HEK293 (cell line): ENCODE results near the gene ZBTB4.

Source experiments
- AEBP2 ChIP-seq: fragments of 450-650 bp; formaldehyde crosslinking; IDR thresholded peaks from 2 replicates; pipeline ENCODE4 v1.5.1; 2016; ENCODE audit warnings: missing biosample characterization, missing genetic modification characterization, borderline replicate concordance
- BCL11A ChIP-seq: fragments of 450-650 bp; formaldehyde crosslinking; IDR thresholded peaks from 2 replicates; pipeline ENCODE4 v1.5.1; 2016; ENCODE audit warnings: low read depth, missing biosample characterization, missing genetic modification characterization
- EGR2 ChIP-seq: fragments of 450-650 bp; formaldehyde crosslinking; IDR thresholded peaks from 2 replicates; pipeline ENCODE4 v1.5.1; 2016; ENCODE audit warnings: low read depth, missing biosample characterization, missing genetic modification characterization
- GFI1B ChIP-seq: fragments of 450-650 bp; formaldehyde crosslinking; IDR thresholded peaks from 2 replicates; pipeline ENCODE4 v1.5.1; 2016; ENCODE audit warnings: missing biosample characterization, missing genetic modification characterization
- GLI2 ChIP-seq: fragments of 450-650 bp; formaldehyde crosslinking; IDR thresholded peaks from 2 replicates; pipeline ENCODE4; 2017; ENCODE audit warnings: missing biosample characterization, missing genetic modification characterization, low read depth, borderline replicate concordance
- KLF8 ChIP-seq: fragments of 450-650 bp; formaldehyde crosslinking; IDR thresholded peaks from 2 replicates; pipeline ENCODE4 v1.5.1; 2016; ENCODE audit warnings: missing biosample characterization, missing genetic modification characterization
- PRDM10 ChIP-seq: fragments of 450-650 bp; formaldehyde crosslinking; IDR thresholded peaks from 2 replicates; pipeline ENCODE4 v1.5.1; 2016; ENCODE audit warnings: missing biosample characterization, missing genetic modification characterization
- REPIN1 ChIP-seq: fragments of 450-650 bp; formaldehyde crosslinking; IDR thresholded peaks from 2 replicates; pipeline ENCODE4 v1.5.1; 2017; ENCODE audit warnings: missing biosample characterization, missing genetic modification characterization, low read depth
- SALL2 ChIP-seq: fragments of 450-650 bp; formaldehyde crosslinking; IDR thresholded peaks from 2 replicates; pipeline ENCODE4 v1.5.0; 2017; ENCODE audit warnings: missing biosample characterization, mild to moderate bottlenecking, missing genetic modification characterization, borderline replicate concordance
- SCRT1 ChIP-seq: fragments of 450-650 bp; formaldehyde crosslinking; IDR thresholded peaks from 2 replicates; pipeline ENCODE4 v1.5.1; 2016; ENCODE audit warnings: missing biosample characterization, missing genetic modification characterization, borderline replicate concordance
- TSHZ1 ChIP-seq: fragments of 450-650 bp; formaldehyde crosslinking; IDR thresholded peaks from 2 replicates; pipeline ENCODE4 v1.5.1; 2016; ENCODE audit warnings: missing biosample characterization, missing genetic modification characterization, borderline replicate concordance
- ZFHX2 ChIP-seq: fragments of 450-650 bp; formaldehyde crosslinking; conservative IDR thresholded peaks from 2 replicates; pipeline ENCODE4 v1.5.1; 2016; ENCODE audit warnings: missing biosample characterization, missing genetic modification characterization
- ZFP37 ChIP-seq: fragments of 450-650 bp; formaldehyde crosslinking; IDR thresholded peaks from 2 replicates; pipeline ENCODE4 v1.5.1; 2016; ENCODE audit warnings: missing biosample characterization, missing genetic modification characterization
- ZNF223 ChIP-seq: fragments of 450-650 bp; formaldehyde crosslinking; IDR thresholded peaks from 2 replicates; pipeline ENCODE4 v1.5.1; 2016; ENCODE audit warnings: missing biosample characterization, missing genetic modification characterization
- ZNF24 ChIP-seq: fragments of 450-650 bp; formaldehyde crosslinking; IDR thresholded peaks from 2 replicates; pipeline ENCODE4 v1.5.1; 2016; ENCODE audit warnings: missing biosample characterization, missing genetic modification characterization
- ZNF473 ChIP-seq: fragments of 450-650 bp; formaldehyde crosslinking; IDR thresholded peaks from 2 replicates; pipeline ENCODE4 v1.5.1; 2017; ENCODE audit warnings: missing biosample characterization, missing genetic modification characterization
- ZNF530 ChIP-seq: fragments of 450-650 bp; formaldehyde crosslinking; IDR thresholded peaks from 2 replicates; pipeline ENCODE4 v1.5.1; 2016; ENCODE audit warnings: low read depth, missing biosample characterization, missing genetic modification characterization
- ZNF837 ChIP-seq: fragments of 450-650 bp; formaldehyde crosslinking; IDR thresholded peaks from 2 replicates; pipeline ENCODE4 v1.5.1; 2016; ENCODE audit warnings: missing biosample characterization, missing genetic modification characterization
- ZNF843 ChIP-seq: fragments of 450-650 bp; formaldehyde crosslinking; IDR thresholded peaks from 2 replicates; pipeline ENCODE4 v1.5.1; 2016; ENCODE audit warnings: missing biosample characterization, missing genetic modification characterization
- ZSCAN30 ChIP-seq: fragments of 450-650 bp; IDR thresholded peaks from 2 replicates; pipeline ENCODE4 v1.5.1; 2018; ENCODE audit warnings: missing biosample characterization, mild to moderate bottlenecking, missing genetic modification characterization, moderate library complexity

The ZBTB4 gene

DNA sequence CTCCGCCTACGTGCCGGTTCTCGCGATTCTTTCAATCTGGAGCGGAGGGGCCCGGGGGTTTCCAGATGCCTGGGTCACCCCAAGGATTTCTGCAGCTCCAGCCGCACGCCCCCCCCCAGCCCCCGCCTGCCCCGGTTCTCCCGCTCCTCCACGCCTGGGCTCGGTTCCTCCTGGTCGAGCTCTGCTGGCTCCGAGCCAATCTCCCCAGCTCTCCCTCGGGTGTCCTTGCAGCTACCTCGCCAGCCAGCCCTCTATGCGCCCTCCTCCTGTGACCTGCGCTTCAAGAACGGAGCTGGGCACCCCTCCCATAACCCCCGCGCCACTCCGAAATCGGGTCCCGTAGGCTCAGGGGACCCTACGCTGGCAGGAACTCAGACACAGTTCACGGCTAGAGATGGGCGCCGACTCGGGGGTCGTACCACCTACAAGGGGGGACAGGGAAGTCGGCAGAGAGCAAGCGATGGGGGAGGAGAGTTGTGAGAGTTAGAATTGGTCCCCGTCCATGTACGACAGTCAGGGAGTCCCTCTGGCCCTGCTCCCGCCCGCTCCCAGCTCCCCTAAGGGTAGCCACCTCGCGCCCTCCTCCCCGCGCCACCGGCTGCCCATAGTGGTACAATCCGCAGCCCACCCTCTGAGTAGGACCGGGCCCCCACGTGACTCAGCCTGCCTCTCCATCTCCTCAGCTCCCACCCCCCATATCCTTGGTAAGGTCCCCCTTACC is 39.2 kb downstream of the ZBTB4 start (continued):
- TF ChIP-seq GLI2 (tag by site-specific recombination) (no peak), ZNF837 (no peak), ZNF24 (tag by site-specific recombination) (peak; percentile 72; the same call in 1 of the 2 replicates), AEBP2 (tag by site-specific recombination) (0 out of 2 replicates have a peak, but pooled peaks have one; percentile 57), PRDM10 (tag by site-specific recombination) (peak; percentile 100), REPIN1 (0 out of 2 replicates have a peak, but pooled peaks have one; percentile 39), ZNF843 (no peak), EGR2 (tag by site-specific recombination) (no peak), ZFP37 (tag by site-specific recombination) (0 out of 2 replicates have a peak, but pooled peaks have one; percentile 61), ZFHX2 (tag by site-specific recombination) (peak; percentile 54), KLF8 (tag by site-specific recombination) (peak; percentile 73), GFI1B (tag by site-specific recombination) (no peak), ZNF473 (no peak), TSHZ1 (tag by site-specific recombination) (peak; percentile 65; the same call in 1 of the 2 replicates), ZSCAN30 (tag by site-specific recombination) (no peak), ZNF223 (tag by site-specific recombination) (no peak), ZNF530 (tag by site-specific recombination) (no peak), BCL11A (tag by site-specific recombination) (no peak), SALL2 (tag by site-specific recombination) (no peak), SCRT1 (tag by site-specific recombination) (no peak)
